ENCODE data around the gene SLC46A3.
"Not testable (repeated sequence)": the region's sequence is repeated elsewhere in the genome, so short reads cannot be mapped to it uniquely, and the experiment has no call there.

Gene SLC46A3

DNA sequence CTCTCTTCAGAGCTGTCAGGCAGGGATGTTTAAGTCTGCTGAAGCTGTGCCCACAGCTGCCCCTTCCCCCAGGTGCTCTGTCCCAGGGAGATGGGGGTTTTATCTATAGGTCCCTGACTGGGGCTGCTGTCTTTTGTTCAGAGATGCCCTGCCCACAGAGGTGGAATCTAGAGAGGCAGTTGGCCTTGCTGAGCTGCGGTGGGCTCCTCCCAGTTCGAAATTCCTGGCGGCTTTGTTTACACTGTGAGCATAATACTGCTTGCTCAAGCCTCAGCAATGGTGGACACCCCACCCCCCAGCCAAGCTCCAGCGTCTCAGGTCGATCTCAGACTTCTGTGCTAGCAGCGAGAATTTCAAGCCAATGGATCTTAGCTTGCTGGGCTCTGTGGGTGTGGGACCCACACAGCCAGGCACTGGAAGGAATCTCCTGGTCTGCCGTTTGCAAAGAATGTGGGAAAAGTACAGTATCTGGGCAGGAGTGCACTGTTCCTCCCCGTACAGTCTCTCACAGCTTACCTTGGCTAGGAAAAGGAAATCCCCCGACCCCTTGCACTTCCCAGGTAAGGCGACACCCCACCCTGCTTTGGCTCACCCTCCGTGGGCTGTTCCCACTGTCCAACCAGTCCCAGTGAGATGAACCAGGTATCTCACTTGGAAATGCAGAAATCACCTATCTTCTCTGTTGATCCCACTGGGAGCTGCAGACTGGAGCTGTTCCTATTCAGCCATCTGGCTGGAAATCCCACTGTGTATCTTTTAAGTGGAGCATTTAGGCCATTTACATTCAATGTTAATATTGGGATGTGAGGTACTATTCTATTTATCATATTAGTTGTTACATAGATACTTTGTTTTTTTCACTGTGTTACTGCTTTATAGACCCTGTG, 24.9 kb downstream of the SLC46A3 start:
- not testable (repeated sequence) for H3K4me1 ChIP-seq (ENCODE audit: control insufficient read depth in 1 of 2, insufficient read depth in 2 of 2, low read length in 2 of 2); H3K36me3 ChIP-seq (ENCODE audit: control insufficient read depth in 1 of 2, insufficient read depth in 2 of 2, low read length in 2 of 2); H3K27ac ChIP-seq (ENCODE audit: low read depth, low read length); H3K4me3 ChIP-seq (ENCODE audit: low read depth in 1 of 2, low read length in 2 of 2); H3K27me3 ChIP-seq (ENCODE audit: control insufficient read depth in 1 of 2, insufficient read depth in 2 of 2, low read length in 2 of 2); H3K9ac ChIP-seq (ENCODE audit: low read depth in 1 of 2, low read length in 2 of 2); H3K9me3 ChIP-seq (ENCODE audit: control insufficient read depth in 1 of 2, low read length in 2 of 2)

DNA sequence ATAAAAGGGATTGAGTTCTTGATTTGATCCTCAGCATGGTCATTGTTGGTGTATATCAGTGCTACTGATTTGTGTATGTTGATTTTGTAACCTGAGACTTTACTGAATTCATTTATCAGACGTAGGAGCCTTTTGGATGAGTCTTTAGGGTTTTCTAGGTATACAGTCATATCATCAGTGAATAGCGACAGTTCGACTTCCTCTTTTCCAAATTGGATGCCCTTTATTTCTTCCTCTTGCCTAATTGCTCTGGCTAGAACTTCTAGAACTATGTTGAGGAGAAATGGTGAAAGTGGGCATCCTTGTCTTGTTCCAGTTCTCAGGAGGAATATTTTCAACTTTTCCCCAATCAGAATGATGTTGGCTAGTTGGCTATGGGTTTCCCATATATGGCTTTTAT, 32.9 kb downstream of the SLC46A3 start:
- Histone ChIP-seq H3K4me3 (ENCODE audit: low read depth in 1 of 2, low read length in 2 of 2) (no peak overlapping the region), H3K9ac (ENCODE audit: low read depth in 1 of 2, low read length in 2 of 2) (no peak overlapping the region), H3K9me3 (ENCODE audit: control insufficient read depth in 1 of 2, low read length in 2 of 2) (no peaks in the 10 kb centered on the region), H3K4me1 (ENCODE audit: control insufficient read depth in 1 of 2, insufficient read depth in 2 of 2, low read length in 2 of 2) (no peaks in the 10 kb centered on the region), H3K27me3 (ENCODE audit: control insufficient read depth in 1 of 2, insufficient read depth in 2 of 2, low read length in 2 of 2) (no peaks in the 10 kb centered on the region), H3K36me3 (ENCODE audit: control insufficient read depth in 1 of 2, insufficient read depth in 2 of 2, low read length in 2 of 2) (peaks cover 0 to under 1% of the 10 kb centered on the region in 2 donors), H3K27ac (ENCODE audit: low read depth, low read length) (no peak overlapping the region)

DNA sequence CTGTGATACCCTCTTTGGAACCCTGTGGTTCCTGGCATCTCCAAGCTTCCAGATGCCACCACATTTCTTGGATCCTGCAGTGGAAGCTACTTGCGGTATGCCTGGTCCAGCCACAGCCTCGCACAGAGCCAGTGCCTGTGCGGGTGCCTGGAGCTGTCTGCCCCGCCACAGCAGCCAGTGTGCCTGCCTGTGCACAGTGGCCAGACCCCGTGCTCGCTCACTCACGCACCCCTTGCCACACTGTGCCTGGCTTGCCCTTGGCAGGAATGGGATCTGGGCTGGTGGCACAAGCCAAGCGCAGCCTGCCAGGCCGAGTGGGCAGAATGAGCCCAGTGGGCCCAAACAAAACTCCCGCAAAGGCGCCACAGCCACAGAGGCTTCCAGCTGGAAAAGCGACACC, 33.7 kb downstream of the SLC46A3 start:
- Histone ChIP-seq H3K27me3 (ENCODE audit: control insufficient read depth in 1 of 2, insufficient read depth in 2 of 2, low read length in 2 of 2) (no peaks in the 10 kb centered on the region), H3K9ac (ENCODE audit: low read depth in 1 of 2, low read length in 2 of 2) (no peak overlapping the region), H3K4me1 (ENCODE audit: control insufficient read depth in 1 of 2, insufficient read depth in 2 of 2, low read length in 2 of 2) (no peaks in the 10 kb centered on the region), H3K27ac (ENCODE audit: low read depth, low read length) (no peak overlapping the region), H3K9me3 (ENCODE audit: control insufficient read depth in 1 of 2, low read length in 2 of 2) (no peaks in the 10 kb centered on the region), H3K36me3 (ENCODE audit: control insufficient read depth in 1 of 2, insufficient read depth in 2 of 2, low read length in 2 of 2) (peaks cover 0 to 9% of the 10 kb centered on the region in 2 donors), H3K4me3 (ENCODE audit: low read depth in 1 of 2, low read length in 2 of 2) (no peak overlapping the region)

DNA sequence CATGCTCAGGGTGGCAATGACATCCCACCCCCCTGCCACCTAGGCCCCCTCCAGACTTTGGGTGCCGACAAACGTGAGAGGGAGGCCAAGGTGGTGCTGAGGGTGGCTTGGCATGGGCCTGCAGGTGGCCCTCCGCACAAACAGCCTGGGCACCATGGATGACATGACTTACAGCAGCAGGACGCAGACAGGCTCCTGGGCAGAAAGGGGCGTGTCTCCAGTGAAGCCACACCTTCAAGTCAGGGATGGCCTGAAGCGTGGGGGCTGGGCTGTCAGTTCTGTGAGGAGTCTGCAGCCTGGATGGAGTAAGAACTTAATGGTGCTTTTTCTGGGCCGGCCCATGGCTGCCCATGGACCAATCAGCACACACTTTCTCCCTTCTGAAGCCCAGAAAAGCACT, 34.5 kb downstream of the SLC46A3 start:
- Histone ChIP-seq H3K4me1 (ENCODE audit: control insufficient read depth in 1 of 2, insufficient read depth in 2 of 2, low read length in 2 of 2) (no peaks in the 10 kb centered on the region), H3K27me3 (ENCODE audit: control insufficient read depth in 1 of 2, insufficient read depth in 2 of 2, low read length in 2 of 2) (no peaks in the 10 kb centered on the region), H3K9ac (ENCODE audit: low read depth in 1 of 2, low read length in 2 of 2) (no peak overlapping the region), H3K27ac (ENCODE audit: low read depth, low read length) (no peak overlapping the region), H3K9me3 (ENCODE audit: control insufficient read depth in 1 of 2, low read length in 2 of 2) (no peaks in the 10 kb centered on the region), H3K36me3 (ENCODE audit: control insufficient read depth in 1 of 2, insufficient read depth in 2 of 2, low read length in 2 of 2) (peaks cover 0 to 16% of the 10 kb centered on the region in 2 donors), H3K4me3 (ENCODE audit: low read depth in 1 of 2, low read length in 2 of 2) (no peak overlapping the region)

DNA sequence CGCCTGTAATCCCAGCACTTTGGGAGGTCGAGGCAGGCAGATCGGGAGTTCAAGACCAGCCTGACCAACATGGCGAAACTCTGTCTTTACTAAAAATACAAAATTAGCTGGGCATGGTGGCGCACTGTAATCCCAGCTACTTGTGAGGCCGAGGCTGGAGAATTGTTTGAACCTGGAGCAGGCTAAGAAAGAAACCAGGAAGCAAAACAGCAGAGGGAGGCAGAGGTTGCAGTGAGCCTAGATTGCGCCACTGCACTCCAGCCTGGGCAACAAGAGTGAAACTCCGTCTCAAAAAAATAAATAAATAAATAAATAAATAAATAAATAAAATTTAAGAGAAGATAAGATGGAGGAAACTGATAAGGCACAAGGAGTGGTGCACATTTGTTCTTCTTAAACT, 35.6 kb downstream of the SLC46A3 start:
- H3K4me3 ChIP-seq (ENCODE audit: low read depth in 1 of 2, low read length in 2 of 2); H3K9me3 ChIP-seq (ENCODE audit: control insufficient read depth in 1 of 2, low read length in 2 of 2); H3K9ac ChIP-seq (ENCODE audit: low read depth in 1 of 2, low read length in 2 of 2); H3K27me3 ChIP-seq (ENCODE audit: control insufficient read depth in 1 of 2, insufficient read depth in 2 of 2, low read length in 2 of 2); H3K4me1 ChIP-seq (ENCODE audit: control insufficient read depth in 1 of 2, insufficient read depth in 2 of 2, low read length in 2 of 2); H3K27ac ChIP-seq (ENCODE audit: low read depth, low read length): not testable (repeated sequence)
- peaks cover 4 to 16% of the 10 kb centered on the region in 2 donors for H3K36me3 ChIP-seq (ENCODE audit: control insufficient read depth in 1 of 2, insufficient read depth in 2 of 2, low read length in 2 of 2)

DNA sequence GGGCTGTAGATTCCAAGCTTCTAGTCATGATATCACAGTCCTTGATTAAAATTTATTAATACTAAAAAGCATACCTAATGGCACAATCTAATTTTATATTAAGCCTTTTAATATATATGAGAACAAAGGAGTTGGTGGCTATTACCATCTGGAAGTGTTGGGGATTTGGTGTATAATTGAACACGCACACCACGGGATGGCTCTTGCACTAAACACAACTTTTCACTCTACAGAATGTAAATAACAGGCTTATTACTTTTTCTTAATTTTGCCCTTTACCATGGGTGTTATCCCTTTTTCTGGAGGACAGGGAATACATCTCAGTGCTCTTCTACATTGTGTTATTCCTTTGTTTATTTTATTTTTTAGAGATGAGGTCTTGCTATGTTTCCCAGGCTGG, 38.2 kb downstream of the SLC46A3 start:
- Histone ChIP-seq H3K4me3 (ENCODE audit: low read depth in 1 of 2, low read length in 2 of 2) (no peak overlapping the region), H3K27me3 (ENCODE audit: control insufficient read depth in 1 of 2, insufficient read depth in 2 of 2, low read length in 2 of 2) (no peaks in the 10 kb centered on the region), H3K9ac (ENCODE audit: low read depth in 1 of 2, low read length in 2 of 2) (no peak overlapping the region), H3K9me3 (ENCODE audit: control insufficient read depth in 1 of 2, low read length in 2 of 2) (no peaks in the 10 kb centered on the region), H3K36me3 (ENCODE audit: control insufficient read depth in 1 of 2, insufficient read depth in 2 of 2, low read length in 2 of 2) (peaks cover 13 to 34% of the 10 kb centered on the region in 2 donors), H3K4me1 (ENCODE audit: control insufficient read depth in 1 of 2, insufficient read depth in 2 of 2, low read length in 2 of 2) (no peaks in the 10 kb centered on the region), H3K27ac (ENCODE audit: low read depth, low read length) (no peak overlapping the region)

DNA sequence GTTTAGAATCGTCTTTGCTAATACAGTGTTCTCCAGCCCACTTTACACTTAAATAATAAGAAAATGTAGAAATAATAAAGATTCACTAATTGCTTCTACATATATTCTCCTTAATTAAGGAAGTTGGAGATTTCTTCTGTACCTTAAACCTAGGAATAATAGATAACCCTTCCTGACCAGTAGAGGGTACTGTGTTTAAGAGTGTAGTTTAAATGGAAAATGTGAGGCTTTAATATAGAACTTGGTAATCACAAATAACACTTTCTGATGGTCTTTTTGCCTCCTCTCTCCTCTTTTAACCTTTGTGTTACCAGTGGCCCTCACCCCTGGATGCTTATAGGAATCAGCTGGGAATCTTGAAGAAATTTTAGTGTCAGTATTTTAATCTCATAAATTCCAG, 39.1 kb downstream of the SLC46A3 start:
- H3K27ac ChIP-seq (ENCODE audit: low read depth, low read length), result no peak overlapping the region
- H3K4me1 ChIP-seq (ENCODE audit: control insufficient read depth in 1 of 2, insufficient read depth in 2 of 2, low read length in 2 of 2), result no peaks in the 10 kb centered on the region
- no peak overlapping the region for H3K9ac ChIP-seq (ENCODE audit: low read depth in 1 of 2, low read length in 2 of 2)
- no peak overlapping the region for H3K4me3 ChIP-seq (ENCODE audit: low read depth in 1 of 2, low read length in 2 of 2)
- peaks cover 16 to 41% of the 10 kb centered on the region in 2 donors for H3K36me3 ChIP-seq (ENCODE audit: control insufficient read depth in 1 of 2, insufficient read depth in 2 of 2, low read length in 2 of 2)
- H3K9me3 ChIP-seq (ENCODE audit: control insufficient read depth in 1 of 2, low read length in 2 of 2), result no peaks in the 10 kb centered on the region
- no peaks in the 10 kb centered on the region for H3K27me3 ChIP-seq (ENCODE audit: control insufficient read depth in 1 of 2, insufficient read depth in 2 of 2, low read length in 2 of 2)

DNA sequence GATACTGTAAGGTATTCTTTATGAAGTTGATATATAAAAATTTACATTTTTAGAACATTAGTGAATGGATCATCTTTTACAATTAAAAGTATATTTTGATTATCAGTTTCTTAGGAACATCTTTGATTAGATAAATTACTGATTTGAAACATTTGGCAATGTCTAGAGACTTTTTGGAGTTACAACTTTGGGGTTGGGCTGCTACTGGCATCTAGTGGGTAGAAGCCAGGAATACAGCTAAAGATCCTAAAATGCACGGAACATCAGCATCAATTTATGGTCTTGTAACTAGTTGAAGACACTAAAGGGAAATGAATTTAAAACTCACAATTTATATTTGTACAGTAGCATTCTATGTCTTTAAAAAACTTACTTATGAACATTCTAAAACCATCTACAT, 40.0 kb downstream of the SLC46A3 start:
- no peak overlapping the region for H3K9ac ChIP-seq (ENCODE audit: low read depth in 1 of 2, low read length in 2 of 2)
- H3K4me1 ChIP-seq (ENCODE audit: control insufficient read depth in 1 of 2, insufficient read depth in 2 of 2, low read length in 2 of 2), result no peaks in the 10 kb centered on the region
- peaks cover 22 to 50% of the 10 kb centered on the region in 2 donors for H3K36me3 ChIP-seq (ENCODE audit: control insufficient read depth in 1 of 2, insufficient read depth in 2 of 2, low read length in 2 of 2)
- H3K9me3 ChIP-seq (ENCODE audit: control insufficient read depth in 1 of 2, low read length in 2 of 2), result no peaks in the 10 kb centered on the region
- H3K27me3 ChIP-seq (ENCODE audit: control insufficient read depth in 1 of 2, insufficient read depth in 2 of 2, low read length in 2 of 2), result no peaks in the 10 kb centered on the region
- no peak overlapping the region for H3K27ac ChIP-seq (ENCODE audit: low read depth, low read length)
- no peak overlapping the region for H3K4me3 ChIP-seq (ENCODE audit: low read depth in 1 of 2, low read length in 2 of 2)

DNA sequence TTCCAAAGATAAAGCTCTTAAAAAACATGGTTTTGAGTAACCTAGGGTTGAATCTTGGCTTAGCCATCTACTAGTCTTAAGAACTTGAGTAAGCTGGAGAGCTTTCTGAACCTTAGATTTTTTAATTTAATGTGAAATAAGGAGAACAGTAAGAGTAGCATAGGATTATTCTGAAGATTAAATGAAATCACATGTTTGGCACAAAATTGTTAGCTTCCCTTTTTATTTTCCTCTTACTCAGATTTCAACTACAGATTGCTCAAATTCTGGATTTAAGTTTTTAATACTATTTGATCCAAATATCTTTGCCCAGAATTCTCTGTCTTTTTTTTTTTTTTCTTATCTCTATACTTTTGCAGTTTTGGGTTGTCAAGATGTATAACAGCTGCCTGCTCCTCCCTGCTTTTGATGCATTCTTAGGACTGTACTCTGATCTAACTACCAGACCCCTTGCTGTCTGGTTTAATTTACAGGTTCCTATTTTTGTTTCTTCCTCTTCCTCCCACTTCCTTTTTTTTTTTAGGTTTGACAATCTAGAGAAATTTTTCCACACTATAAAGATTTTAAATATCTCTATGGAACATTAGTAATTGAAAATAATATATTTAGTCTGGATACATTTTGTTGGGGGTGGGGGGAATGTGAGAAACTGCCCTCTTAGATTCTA, 47.5 kb downstream of the SLC46A3 start:
- H3K27me3 ChIP-seq (ENCODE audit: control insufficient read depth in 1 of 2, insufficient read depth in 2 of 2, low read length in 2 of 2), result no peaks in the 10 kb centered on the region
- no peak overlapping the region for H3K27ac ChIP-seq (ENCODE audit: low read depth, low read length)
- no peaks in the 10 kb centered on the region for H3K4me1 ChIP-seq (ENCODE audit: control insufficient read depth in 1 of 2, insufficient read depth in 2 of 2, low read length in 2 of 2)
- H3K4me3 ChIP-seq (ENCODE audit: low read depth in 1 of 2, low read length in 2 of 2), result no peak overlapping the region
- H3K9me3 ChIP-seq (ENCODE audit: control insufficient read depth in 1 of 2, low read length in 2 of 2), result no peaks in the 10 kb centered on the region
- peaks cover 55 to 85% of the 10 kb centered on the region in 2 donors for H3K36me3 ChIP-seq (ENCODE audit: control insufficient read depth in 1 of 2, insufficient read depth in 2 of 2, low read length in 2 of 2)
- no peak overlapping the region for H3K9ac ChIP-seq (ENCODE audit: low read depth in 1 of 2, low read length in 2 of 2)

DNA sequence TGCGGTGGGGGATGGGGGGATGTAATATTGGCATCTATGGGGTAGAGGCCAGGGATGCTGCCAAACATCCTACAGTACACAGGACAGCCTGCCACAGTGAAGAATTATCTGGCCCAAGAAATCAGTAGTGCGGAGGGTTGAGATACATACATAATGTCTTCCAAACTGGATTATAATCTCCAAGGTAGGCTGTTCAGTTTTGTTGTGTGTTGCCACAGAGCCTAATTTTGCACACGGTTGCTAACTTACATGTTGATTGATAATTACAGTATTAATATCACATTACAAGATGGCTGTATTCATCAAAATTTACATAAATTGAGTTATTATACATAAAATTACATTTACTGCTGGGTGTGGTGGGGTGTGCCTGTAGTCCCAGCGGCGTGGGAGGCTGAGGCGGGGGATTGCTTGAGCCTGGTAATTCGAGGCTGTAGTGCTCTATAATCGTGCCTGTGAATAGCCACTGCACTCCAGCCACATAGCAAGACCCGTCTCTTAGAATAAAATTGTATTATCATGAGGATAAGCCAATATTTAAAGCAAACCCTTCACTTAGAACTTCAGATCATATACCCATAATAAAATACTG, 51.8 kb downstream of the SLC46A3 start:
- peaks cover 51 to 84% of the 10 kb centered on the region in 2 donors for H3K36me3 ChIP-seq (ENCODE audit: control insufficient read depth in 1 of 2, insufficient read depth in 2 of 2, low read length in 2 of 2)
- no peak overlapping the region for H3K4me3 ChIP-seq (ENCODE audit: low read depth in 1 of 2, low read length in 2 of 2)
- no peaks in the 10 kb centered on the region for H3K27me3 ChIP-seq (ENCODE audit: control insufficient read depth in 1 of 2, insufficient read depth in 2 of 2, low read length in 2 of 2)
- H3K4me1 ChIP-seq (ENCODE audit: control insufficient read depth in 1 of 2, insufficient read depth in 2 of 2, low read length in 2 of 2), result no peaks in the 10 kb centered on the region
- H3K27ac ChIP-seq (ENCODE audit: low read depth, low read length), result no peak overlapping the region
- no peaks in the 10 kb centered on the region for H3K9me3 ChIP-seq (ENCODE audit: control insufficient read depth in 1 of 2, low read length in 2 of 2)
- no peak overlapping the region for H3K9ac ChIP-seq (ENCODE audit: low read depth in 1 of 2, low read length in 2 of 2)

All from duodenal mucosa (tissue), 2 donors.